Uterus (tissue), 4 donors: ENCODE data around the gene IL3. TPM values are rescaled to one million over a fixed set of nuclear protein-coding genes. Genes with fewer than 3 reads are reported as not detected.

Experiments
- DNase-seq, 2 donors: peaks; one replicate each; pipeline ENCODE4 v3.0.0-alpha.2; 2019 to 2020
- H3K27ac ChIP-seq, 2 donors: fragments of 200-600 bp; sonication (generic); 1 replicate in 1 of 2; 2 replicates in 1 of 2; pipeline ENCODE4 v1.5.1; 2016 to 2018
- H3K27me3 ChIP-seq, 2 donors: fragments of 200-600 bp; sonication (generic); one replicate each; pipeline ENCODE4 v1.5.1; 2018 to 2019; ENCODE audit warnings: control low read depth in 1 of 2
- H3K36me3 ChIP-seq, 2 donors: fragments of 200-600 bp; sonication (generic); one replicate each; pipeline ENCODE4 v1.5.1; 2019; ENCODE audit warnings: control low read depth in 1 of 2
- H3K4me1 ChIP-seq, 2 donors: fragments of 200-600 bp; sonication (generic); one replicate each; pipeline ENCODE4 v1.5.1; 2018 to 2019; ENCODE audit warnings: control low read depth in 1 of 2
- H3K4me3 ChIP-seq, 2 donors: fragments of 200-600 bp; sonication (generic); 1 replicate in 1 of 2; 2 replicates in 1 of 2; pipeline ENCODE4 v1.5.1; 2018 to 2019; ENCODE audit warnings: mild to moderate bottlenecking in 1 of 2
- H3K9me3 ChIP-seq, 2 donors: fragments of 200-600 bp; sonication (generic); one replicate each; pipeline ENCODE4 v1.5.1; 2019; ENCODE audit warnings: control low read depth in 1 of 2
- CTCF ChIP-seq, 4 experiments: fragments of 200-600 bp in 2 of 4; fragments of 450-650 bp in 2 of 4; sonication (generic) in 2 of 4; IDR thresholded peaks; one replicate each; pipeline ENCODE4 v1.5.1; 2016 to 2019; ENCODE audit warnings: antibody characterized with exemption in 4 of 4, mild to moderate bottlenecking in 2 of 4, moderate library complexity in 1 of 4
- POLR2A ChIP-seq, 2 donors: fragments of 450-650 bp; IDR thresholded peaks; one replicate each; pipeline ENCODE4 v1.6.1; 2016; ENCODE audit warnings: antibody characterized with exemption in 2 of 2, mild to moderate bottlenecking in 1 of 2, moderate library complexity in 1 of 2
- intact Hi-C: fragments of 100-400 bp; cut with DNase I; formaldehyde crosslinking; loops from one replicate; pipeline ENCODE4 v1.15.1; 2023; ENCODE audit warnings: low total_unique reads
- total RNA-seq, 4 donors: library from RNA; depleted of rRNA in 3 of 4; stranded (reverse); fragments of >200 nt in 3 of 4; gene quantifications; one replicate each; pipeline versions ENCODE4 v1.1.0 to v1.2.4, GENCODE V29; 2014 to 2023
- donor health status: DM: yes; HTN: yes; CAD: no.

Gene IL3
- total RNA-seq, 4 donors from 2014 or later: not detected

GRCh38 chr5:132037353-132037752, 23.1 kb upstream of the IL3 start:
- DNase-seq: no peak
- no peaks in the 10 kb centered on the region for H3K9me3 ChIP-seq
- H3K27ac ChIP-seq: no peak overlapping the region
- H3K27me3 ChIP-seq: no peaks in the 10 kb centered on the region
- intact Hi-C loops: no loop called here
- TF ChIP-seq POLR2A (IDR thresholded peaks at IDR 0.05) (no peak), CTCF (IDR thresholded peaks at IDR 0.05) (no peak)
- no peaks in the 10 kb centered on the region for H3K36me3 ChIP-seq
- no peaks in the 10 kb centered on the region for H3K4me1 ChIP-seq
- no peak overlapping the region for H3K4me3 ChIP-seq

GRCh38 chr5:132044207-132044606, 16.2 kb upstream of the IL3 start:
- intact Hi-C loops: no loop called here

GRCh38 chr5:132046880-132047299, 13.6 kb upstream of the IL3 start:
- Histone ChIP-seq H3K36me3 (no peaks in the 10 kb centered on the region), H3K27me3 (no peaks in the 10 kb centered on the region), H3K4me1 (no peaks in the 10 kb centered on the region), H3K9me3 (no peaks in the 10 kb centered on the region), H3K4me3 (no peak overlapping the region), H3K27ac (no peak overlapping the region)
- no peak for DNase-seq
- intact Hi-C loops: no loop called here
- no peak for TF ChIP-seq POLR2A (IDR thresholded peaks at IDR 0.05)
- no peak for TF ChIP-seq CTCF (IDR thresholded peaks at IDR 0.05)

More at GRCh38 chr5:132044207-132044606, 16.2 kb upstream of the IL3 start:
- H3K4me1 ChIP-seq: no peaks in the 10 kb centered on the region
- no peaks in the 10 kb centered on the region for H3K36me3 ChIP-seq
- DNase-seq: no peak
- no peaks in the 10 kb centered on the region for H3K27me3 ChIP-seq
- no peak overlapping the region for H3K4me3 ChIP-seq
- no peak overlapping the region for H3K27ac ChIP-seq
- no peaks in the 10 kb centered on the region for H3K9me3 ChIP-seq
- TF ChIP-seq CTCF (IDR thresholded peaks at IDR 0.05): no peak
- TF ChIP-seq POLR2A (IDR thresholded peaks at IDR 0.05): no peak

- intact Hi-C loops: no loop called here
- Histone ChIP-seq H3K27me3 (no peaks in the 10 kb centered on the region), H3K27ac (no peak overlapping the region), H3K4me3 (no peak overlapping the region), H3K4me1 (no peaks in the 10 kb centered on the region), H3K9me3 (no peaks in the 10 kb centered on the region), H3K36me3 (no peaks in the 10 kb centered on the region)
- TF ChIP-seq CTCF (IDR thresholded peaks at IDR 0.05) (no peak), POLR2A (IDR thresholded peaks at IDR 0.05) (no peak)
- no peak for DNase-seq
These were observed 11.4 kb upstream of the IL3 start for GRCh38 chr5:132049093-132049492.

GRCh38 chr5:132049559-132049958, 10.9 kb upstream of the IL3 start:
- Histone ChIP-seq H3K9me3 (no peaks in the 10 kb centered on the region), H3K4me3 (no peak overlapping the region), H3K27me3 (no peaks in the 10 kb centered on the region), H3K36me3 (no peaks in the 10 kb centered on the region), H3K4me1 (no peaks in the 10 kb centered on the region), H3K27ac (no peak overlapping the region)
- intact Hi-C loops: no loop called here
- no peak for DNase-seq
- no peak for TF ChIP-seq POLR2A (IDR thresholded peaks at IDR 0.05)
- no peak for TF ChIP-seq CTCF (IDR thresholded peaks at IDR 0.05)
